HG03354 (cell line): ENCODE results near the gene OLFML3.
"Not testable (repeated sequence)": the region's sequence is repeated elsewhere in the genome, so short reads cannot be mapped to it uniquely, and the experiment has no call there.

Experiments used
- ATAC-seq: cut with Tn5 transposase; IDR thresholded peaks from one replicate; pipeline ENCODE4 v1.9.1; 2021; ENCODE audit warnings: mild to moderate bottlenecking; ENCODE audit not compliant: unreplicated experiment, poor library complexity, severe bottlenecking

Gene OLFML3

DNA sequence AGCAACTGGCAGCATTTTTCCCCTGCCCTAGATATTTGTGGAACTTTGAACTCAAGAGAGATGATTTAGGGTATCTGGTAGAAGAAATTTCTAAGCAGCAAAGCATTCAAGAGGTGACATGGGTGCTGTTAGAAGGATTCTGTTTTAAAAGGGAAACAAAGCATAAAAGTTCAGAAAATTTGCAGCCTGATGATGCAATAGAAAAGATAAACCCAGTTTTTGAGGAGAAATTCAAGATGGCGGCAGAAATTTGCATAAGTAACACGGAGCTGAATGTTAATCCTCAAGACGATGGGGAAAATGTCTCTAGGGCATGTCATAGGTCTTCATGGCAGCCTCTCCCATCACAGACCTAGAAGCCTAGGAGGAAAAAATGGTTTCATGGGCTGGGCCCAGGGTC, 40.5 kb downstream of the OLFML3 start:
- ATAC-seq, result not testable (repeated sequence)

DNA sequence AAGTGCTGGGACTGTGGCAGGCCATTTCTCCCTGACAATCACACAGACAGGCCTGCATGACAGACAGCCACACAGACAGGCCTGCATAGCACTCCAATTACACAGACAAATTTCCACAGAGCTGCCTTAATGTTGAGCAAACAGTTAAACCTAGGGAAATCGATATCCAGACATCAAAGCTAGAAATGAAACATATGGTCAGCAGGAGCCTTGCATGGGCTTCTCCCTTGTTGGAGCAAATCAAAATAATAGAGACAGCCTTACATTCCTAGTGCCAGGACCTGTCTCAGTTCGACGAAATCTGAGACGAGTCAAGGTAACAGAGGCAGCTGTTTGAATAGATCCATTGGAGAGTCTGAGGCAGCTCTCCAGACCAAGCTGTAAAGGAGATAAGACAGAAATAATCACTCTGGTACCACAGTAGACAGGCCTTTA, 42.4 kb downstream of the OLFML3 start:
- ATAC-seq, result no peak

DNA sequence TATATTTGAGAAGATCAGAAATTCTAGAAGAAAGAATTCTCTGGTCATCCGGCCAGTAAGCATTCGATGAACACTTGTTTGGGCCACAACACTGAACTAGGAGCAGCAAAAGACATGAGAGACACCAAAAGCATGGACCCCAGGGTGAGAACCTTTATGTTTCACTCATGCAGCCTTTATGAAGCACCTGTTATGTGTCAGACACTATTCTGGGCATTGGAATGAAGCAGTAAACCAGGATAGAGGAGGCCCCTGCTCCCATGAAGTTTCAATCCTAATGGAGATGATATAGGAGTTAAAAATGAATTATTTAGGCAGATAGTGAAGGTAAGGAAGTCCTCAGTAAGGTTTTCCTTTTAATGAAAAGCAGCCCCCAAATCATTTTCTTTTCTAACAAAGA, 43.6 kb downstream of the OLFML3 start:
- no peak for ATAC-seq

DNA sequence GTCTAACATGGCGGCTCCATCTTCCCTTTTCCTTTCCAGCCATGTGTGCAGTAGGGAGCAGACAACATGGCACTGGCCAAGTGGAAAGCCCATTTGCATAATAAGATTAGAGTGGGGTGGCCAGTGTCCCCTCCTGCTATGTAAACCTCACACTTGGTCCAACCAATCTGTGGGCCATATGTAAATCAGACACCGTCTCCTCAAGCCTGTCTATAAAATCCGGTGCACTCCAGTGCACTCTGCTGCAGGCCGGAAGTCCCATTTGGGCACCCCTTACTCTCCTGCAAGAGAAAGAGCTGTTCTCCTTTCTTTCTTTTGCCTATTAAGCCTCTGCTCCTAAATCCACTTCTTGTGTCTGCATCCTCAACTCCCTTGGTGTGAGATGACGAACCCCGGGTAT, 44.1 kb downstream of the OLFML3 start:
- ATAC-seq, result no peak

DNA sequence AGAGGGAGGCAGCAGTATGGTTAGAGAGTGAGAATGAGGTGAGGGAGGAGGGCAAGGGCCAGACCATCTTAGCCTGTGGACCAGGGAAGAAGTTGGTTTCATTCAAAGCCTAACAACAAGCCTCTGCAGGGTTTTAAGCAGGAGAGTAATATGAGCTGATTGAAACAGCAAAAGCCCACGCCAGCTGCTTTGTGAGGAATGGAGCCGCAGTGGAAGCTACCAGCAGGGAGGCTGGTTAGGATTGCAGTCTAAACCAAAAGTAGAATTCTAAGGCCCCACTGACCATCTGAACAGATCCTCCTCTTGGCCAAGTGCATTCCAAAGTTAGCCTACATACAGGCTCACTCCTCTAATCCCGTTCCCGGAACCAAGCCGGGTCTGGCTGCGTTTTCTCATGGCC, 44.8 kb downstream of the OLFML3 start:
- no peak for ATAC-seq

DNA sequence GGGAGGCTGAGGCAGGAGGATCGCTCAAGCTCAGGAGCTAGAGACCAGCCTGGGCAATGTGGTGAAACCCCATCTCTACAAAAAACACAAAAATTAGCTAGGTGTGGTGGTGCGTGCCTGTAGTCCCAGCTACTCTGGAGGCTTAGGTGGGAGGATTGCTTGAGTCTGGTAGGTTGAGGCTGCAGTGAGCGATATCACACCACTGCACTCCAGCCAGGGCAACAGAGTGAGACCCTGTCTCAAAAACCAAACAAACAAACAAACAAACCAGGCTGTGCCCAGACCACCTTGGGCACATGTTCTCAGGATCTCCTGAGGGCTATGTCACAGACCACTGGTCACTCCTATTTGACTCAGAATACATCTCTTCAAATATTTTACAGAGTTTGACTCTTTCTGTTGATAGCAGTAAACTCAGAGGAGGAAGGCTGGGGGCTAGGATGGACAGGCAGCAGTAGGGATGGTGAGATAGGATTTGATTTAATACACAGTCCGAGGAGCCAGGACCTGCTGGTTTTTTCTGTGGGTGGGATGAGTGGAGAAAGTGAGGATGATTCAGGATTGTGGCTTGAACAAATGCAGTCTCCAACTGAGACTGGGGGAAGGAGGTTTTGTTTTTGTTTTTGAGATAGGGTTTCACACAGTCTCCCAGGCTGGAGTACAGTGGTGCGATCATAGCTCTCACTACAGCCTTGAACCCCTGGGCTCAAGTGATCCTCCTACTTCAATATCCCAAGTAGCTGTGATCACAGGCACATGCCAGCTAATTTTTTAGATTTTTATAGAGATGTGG, 46.5 kb downstream of the OLFML3 start:
- no peak for ATAC-seq

DNA sequence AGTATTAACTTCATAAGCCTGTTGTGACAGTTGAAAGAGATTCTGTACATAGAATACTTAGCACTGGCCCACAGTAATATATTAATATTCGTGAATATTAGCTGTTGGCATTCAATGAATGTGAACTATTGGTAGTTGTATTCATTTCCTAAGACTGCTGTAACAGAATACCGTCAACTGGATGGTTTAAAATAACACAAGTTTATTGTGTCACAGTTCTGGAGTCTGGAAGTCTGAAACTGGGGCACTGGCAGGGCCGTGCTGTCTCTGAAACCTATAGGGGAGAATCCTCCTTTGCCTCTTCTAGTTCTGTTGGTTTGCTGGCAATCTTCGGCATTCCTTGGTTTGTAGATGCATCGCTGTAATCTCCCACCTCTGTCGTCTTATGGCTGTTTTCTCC, 47.5 kb downstream of the OLFML3 start:
- ATAC-seq, result no peak
